HG03378 (cell line): ENCODE results near the gene CHD3.

Experiments
- ATAC-seq: cut with Tn5 transposase; IDR thresholded peaks from one replicate; pipeline ENCODE4 v1.9.1; 2021; ENCODE audit warnings: mild to moderate bottlenecking, moderate library complexity; ENCODE audit not compliant: unreplicated experiment

Gene CHD3

GRCh38 chr17:7864995-7865650, 23.5 kb upstream of the CHD3 start:
- no peak for ATAC-seq

- ATAC-seq = no peak
These were observed 20.7 kb upstream of the CHD3 start for GRCh38 chr17:7867881-7868329.

DNA sequence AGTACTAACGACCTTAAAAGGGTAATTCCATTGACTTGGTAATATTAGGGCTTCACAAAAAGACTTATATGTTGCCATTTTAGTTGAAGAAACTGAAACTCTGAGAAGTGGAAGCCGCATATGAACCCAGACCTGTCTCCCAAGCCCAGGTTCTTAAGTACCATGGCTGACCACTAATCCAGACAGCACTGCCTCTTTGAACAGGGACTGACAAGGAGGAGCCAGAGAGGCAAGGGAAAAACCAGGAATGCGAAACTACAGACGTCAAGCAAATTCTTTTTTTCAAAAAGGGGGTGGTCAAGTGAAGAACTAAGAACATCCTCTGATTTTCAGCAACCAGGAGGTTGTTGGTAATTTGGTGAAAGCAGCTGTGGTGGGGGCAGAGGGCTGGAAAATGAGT, 15.5 kb upstream of the CHD3 start:
- no peak for ATAC-seq

DNA sequence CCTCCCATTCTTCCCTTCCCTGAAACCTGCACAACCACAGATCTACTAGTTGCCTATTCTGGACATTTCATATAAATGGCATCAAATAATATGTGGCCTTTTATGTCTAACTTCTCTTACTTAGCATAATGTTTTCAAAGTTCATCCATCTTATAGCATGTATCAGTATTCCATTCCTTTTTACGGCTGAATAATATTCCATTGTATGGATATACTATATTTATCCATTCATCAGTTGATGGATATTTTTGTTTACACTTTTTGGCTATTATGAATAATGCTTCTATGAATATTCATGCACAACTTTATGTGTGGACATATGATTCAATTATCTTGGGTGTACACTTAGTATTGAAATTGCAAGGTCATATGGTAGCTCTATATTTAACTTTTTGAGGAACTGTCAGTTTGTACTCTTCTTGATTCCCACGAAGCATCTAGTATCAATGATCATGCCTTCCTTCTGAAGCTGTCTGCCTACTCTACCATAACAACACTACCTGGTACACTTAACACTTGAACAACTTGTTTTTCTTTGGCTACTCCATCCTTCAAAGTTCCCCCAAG, 12.7 kb upstream of the CHD3 start:
- no peak for ATAC-seq

- ATAC-seq = no peak
These were observed 10.4 kb upstream of the CHD3 start for GRCh38 chr17:7878234-7878633.

- no peak for ATAC-seq
These were observed 8.3 kb upstream of the CHD3 start for GRCh38 chr17:7880076-7880868.

DNA sequence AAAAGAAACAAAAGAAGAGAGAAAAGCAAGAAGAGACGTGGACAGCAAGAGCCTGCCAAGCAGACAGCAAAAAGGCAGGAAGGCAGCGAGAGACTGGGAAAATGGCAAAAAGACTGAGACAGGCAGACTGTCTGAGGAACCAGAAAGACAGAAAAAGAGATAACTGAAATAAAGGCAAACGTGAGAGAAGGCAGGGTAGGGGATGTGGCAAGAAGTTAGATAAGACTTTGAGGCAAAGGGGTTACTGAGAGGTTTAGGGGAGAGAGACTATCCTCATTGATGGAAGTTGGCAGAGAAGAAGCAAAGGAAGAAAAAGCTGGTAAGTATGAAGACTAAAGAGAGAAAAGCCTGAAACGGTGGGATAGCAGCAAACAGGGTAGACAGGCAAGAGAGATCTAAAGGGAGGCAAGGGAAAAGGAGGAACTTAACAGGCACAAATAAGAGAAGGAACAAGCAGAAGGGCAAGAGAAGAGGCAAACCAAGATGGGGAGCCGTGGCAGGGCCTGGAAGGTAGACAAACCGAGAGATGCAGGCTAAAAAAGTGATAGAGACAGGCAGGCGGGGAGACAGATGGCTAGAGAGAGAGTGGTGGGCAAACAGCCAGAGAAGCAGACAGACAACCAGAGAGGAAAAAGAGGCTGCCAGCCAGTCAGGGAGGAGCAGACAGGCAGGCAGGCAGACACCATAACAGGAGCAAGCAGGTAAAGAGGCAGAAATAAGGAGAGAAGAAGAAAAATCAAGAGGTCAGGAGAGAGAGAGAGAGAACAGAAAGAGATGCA, 7.1 kb upstream of the CHD3 start:
- ATAC-seq = no peak

DNA sequence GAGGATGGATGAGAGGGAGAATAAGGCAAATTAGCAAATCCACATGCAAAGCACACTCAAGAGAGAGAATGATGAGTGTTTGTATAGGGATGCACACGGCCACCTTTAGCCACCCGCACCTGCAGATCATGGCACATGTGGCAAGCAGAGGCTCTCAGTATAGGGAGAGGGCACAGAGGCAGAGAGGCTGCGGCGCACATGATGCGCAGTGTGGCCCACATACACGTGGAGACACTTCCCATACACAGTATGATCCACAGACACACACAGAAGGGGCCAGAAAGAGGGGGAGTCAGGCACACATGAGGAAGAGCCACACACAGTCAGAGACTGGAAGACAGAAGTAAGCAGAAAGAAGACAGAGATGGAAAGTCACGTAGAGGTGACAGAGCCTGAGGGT, 6.5 kb upstream of the CHD3 start:
- ATAC-seq = no peak

GRCh38 chr17:7882629-7883028, 6.0 kb upstream of the CHD3 start:
- ATAC-seq = no peak

DNA sequence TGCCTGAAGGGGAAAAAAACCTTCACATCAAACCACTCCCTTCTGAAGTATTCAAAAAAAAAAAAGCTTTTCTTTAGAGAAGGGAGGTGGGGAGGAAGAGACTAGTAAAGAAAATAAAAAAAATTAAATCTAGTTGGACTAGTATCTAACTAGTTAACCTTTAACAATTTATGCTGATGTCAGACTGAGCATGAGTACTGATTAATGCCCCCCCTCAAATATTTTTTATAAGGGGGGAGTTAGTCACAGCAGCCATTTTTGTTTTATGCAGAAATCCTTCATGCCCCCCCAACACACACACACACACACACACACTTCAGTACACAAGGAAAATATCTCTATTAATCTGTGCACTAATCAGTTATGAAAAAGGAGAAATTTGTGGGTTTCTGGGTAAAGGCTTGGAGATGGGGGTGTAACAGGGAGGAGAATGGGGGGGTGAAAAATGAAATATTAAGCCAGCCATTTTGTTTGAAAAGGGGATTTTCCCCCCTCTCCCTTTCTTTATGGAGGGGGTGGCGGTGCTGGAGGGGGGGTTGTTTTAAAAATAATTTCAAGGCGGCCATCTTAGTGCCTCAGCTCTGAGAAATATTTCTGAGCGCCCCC, 4.7 kb upstream of the CHD3 start:
- ATAC-seq = no peak

DNA sequence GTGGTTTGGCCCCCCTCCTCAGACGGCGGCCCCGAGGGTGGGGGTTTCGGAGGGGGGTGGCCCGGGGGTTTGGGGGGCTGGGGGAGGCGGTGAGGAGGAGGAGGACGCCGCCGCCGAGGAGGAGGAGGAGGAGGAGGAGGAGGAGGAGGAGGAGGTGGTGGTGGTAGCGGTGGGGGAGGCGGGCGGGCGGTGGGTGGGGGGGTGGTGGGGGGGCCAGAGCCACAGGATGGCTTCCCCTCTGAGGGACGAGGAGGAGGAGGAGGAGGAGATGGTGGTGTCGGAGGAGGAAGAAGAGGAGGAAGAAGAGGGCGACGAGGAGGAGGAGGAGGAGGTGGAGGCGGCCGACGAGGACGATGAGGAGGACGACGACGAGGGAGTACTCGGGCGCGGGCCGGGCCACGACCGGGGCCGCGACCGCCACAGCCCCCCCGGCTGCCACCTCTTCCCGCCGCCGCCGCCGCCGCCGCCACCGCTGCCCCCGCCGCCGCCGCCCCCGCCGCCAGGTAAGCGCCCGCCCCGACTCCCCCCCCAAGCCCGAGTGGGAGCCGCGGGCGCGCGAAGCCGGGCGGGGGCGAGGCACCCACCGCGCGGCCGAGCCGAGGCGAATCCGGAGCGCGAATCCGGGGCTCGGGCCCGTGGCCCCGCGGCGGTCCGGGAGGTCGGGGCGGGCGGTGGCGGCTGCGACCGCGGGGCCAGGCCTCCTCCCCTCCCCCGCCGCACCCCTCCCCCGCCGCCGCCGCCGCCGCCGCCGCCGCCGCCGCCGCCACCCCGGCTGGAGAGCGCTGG, 3.8 kb upstream of the CHD3 start:
- no peak for ATAC-seq

- ATAC-seq = no peak
These were observed 3.0 kb upstream of the CHD3 start for GRCh38 chr17:7885367-7886226.

DNA sequence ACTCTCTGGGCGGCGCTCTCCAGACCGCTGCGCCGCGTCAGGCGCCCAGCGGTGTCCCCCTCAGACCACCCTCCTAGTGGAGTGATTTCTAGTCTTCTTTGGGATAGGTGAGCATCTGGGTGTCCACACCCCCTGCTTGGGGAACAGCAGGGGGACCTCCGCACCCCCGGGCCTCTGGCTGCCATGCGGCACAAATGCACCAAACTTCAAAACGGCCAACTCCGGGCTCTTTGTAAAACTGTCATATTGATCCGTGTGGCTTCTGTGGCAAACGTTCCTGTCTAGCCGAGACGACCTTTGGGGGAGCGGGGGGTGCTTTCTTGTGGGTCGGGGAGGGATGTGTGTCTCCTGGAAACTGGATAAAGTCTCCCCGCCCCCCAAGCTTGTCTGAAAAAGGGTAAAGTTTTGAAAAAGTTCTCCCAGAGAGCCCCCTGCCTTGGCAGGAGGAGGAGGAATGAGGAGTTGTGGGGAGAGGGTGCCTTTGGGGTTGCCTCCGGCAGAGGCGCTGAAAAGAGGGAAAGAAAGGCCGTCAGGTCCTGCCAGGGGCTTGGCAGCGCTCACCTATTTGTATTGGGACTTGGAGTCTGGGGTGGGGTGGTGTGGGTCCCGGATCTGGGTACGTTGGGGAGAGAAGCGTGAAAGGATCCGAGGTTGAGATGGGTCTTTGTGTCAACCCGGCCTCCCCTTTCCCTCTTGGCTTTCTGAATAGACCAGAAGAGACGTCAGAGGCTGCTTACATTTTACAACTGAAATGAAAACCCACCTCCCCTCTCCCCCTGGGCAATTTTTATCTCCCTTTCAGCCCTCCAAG, 2.2 kb upstream of the CHD3 start:
- no peak for ATAC-seq

GRCh38 chr17:7887038-7887481, 1.5 kb upstream of the CHD3 start:
- no peak for ATAC-seq

DNA sequence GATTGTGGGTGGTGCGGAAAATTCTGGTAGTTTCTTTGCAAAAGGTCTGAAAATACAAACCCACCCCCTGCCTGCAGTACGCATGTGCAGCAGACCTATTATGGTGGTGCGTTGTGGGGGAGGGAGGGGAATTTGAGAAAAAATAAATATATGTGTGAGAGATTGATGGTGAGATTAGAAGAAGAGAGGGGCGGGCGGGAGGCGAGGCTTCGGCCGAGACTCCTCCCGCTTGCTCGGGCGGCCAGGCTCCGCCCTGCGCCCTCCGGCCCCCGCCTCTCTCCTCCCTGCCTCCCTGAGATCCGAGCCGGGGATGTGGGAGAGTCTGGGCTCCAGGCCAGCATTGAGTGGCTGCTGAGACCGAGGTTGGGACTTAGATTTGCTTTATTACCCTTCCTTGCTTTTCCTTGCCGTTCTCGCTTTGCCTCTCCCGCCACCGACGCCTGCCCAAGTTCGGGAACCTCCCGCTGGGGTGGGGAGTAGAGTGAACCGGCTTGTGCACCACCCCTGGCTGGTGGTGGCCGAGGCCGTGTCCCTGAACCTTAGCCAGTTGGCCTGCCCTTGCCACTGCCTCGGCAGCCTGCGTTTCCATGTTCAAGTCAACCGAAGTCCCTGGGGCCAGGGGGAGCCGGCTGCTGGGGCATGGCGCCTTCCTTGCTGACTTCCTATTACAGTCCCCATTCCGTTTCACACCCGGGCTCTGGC, 956 bp upstream of the CHD3 start:
- no peak for ATAC-seq

DNA sequence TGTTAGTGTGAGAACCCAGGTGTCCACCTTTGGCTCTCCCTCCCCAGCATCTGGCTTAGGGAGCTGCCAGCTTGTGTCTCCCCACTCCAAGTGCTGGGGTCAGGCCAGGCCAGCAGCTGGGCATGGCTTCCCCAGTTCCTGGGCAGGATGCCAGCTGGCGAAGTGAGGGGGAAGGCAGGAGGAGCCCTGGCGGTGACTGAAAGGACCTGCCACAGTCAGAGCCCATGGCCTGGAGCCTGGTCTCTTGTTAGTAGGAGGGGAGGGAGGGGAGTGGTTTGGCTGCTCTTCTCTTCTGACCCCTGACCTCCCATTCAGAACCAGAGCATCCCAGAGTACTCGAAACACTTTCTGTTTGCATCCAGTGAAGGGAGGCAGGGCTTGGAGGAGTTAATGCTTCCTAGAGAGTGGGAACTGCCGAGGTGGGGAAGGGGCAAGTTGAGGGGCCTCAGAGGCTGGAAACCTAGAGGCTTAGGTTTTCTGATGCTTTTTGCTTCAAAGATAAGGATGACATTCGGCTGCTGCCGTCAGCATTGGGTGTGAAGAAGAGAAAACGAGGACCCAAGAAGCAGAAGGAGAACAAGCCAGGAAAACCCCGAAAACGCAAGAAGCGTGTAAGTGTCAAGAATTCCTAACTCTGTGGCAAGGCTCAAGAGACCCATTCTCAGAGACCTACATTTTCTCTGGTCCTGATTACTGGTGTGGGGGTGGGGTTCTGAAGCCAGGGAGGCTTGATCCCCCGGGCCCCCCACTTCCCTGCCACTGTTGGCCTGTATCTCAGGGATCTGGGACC, 772 bp downstream of the CHD3 start:
- ATAC-seq = no peak
